HG03521 (cell line): Measurements from ENCODE around the gene USP25.

ENCODE experiments used
- ATAC-seq: cut with Tn5 transposase; IDR thresholded peaks from one replicate; pipeline ENCODE4 v1.9.1; 2021; ENCODE audit warnings: mild to moderate bottlenecking, moderate library complexity; ENCODE audit not compliant: unreplicated experiment

Gene USP25

DNA sequence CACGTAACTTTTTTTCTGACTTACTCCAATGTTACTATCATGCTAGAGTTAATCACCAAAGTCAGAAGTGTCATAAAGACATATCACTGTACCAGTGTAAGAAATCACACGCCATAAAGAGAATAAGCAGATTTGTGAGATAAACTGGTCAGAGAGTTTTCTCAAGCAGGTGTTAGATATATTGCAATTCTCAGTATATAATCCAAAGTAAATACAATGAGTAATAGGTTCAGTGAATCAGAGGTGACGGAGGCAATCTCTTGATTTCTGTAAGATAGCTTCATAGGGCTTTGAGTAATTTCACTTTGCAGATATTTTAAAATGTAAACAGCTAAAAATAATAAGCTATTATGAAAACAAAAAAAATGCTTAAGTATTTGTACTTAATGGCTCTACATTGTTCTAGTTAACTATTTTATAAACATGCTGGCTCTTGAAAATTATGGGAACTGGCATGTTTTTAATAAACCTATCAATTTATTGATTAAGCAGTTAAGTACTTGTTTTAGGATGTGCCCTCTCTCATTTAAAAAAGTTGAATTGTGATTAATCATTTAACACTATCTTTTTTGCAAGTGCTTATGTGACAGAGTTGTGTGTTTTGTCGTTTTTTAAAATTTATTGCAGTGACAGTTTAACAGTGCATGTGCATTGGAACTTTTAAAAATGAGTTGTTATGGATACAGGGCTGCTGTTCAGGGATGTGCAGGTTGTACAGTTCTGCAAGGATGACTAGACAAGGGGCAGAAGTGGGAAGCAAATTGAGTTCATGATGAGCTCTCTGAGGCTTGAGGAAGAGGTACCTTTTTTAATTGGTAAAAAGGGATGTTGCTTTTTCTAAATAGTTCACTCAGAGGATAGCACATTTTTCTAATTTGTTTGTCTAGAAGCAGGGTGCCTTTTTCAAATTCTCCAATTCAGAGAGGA is 119.1 kb downstream of the USP25 start:
- ATAC-seq = no peak

DNA sequence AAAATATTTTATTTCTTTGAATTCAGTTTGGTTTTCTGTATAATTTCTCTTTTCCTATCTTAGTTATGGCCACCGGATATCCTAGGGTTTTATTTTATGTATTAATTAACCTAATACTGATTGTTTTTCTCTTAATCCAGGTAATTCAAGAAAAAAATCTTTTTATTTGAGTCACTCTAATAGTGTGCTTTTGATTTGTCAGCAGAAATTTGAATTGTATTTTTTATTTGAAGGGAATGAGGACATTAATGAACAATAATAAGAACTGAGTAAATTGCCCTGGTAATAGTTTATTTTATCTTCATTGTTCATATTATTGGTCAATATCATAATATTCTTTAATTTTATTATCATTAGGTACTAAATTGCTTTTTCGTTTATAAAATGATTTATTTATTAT is 120.1 kb downstream of the USP25 start:
- ATAC-seq = no peak

DNA sequence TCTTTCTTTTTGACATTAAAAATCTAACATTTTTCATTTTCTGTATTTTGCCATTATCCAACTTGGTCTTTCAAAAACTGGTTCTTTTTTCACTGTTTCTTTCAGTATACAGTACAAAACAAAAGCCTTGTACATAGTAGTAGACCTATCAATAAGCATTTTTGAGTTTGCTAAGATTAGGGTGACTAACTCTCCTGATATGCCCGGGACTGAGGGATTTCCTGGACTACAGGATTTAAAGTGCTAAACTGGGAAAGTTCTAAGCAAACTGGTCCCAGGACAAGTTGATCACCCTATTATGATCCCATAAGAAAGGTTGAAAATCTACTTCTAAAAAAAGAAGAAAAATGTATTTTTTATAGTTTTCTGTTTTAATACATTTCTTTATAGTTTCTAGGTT is 120.9 kb downstream of the USP25 start:
- no peak for ATAC-seq

DNA sequence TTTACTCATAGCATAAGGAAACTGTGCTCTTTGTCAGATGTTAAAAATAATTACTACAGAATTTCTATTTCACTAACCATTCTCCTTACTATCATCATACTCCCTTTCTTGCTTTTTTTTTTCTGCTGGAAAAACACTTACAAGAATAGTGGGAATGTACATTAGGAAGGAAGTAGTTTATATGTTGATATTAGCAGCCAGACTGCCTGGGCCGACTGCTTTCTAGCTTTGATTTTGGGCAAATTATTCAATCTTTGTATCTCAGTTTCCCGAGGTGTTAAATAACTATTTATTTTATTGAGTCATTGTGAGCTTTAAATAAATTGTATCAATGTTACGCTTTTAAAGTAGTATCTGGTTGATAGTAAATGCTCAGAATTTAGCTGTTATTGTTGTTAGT is 122.4 kb downstream of the USP25 start:
- no peak for ATAC-seq

DNA sequence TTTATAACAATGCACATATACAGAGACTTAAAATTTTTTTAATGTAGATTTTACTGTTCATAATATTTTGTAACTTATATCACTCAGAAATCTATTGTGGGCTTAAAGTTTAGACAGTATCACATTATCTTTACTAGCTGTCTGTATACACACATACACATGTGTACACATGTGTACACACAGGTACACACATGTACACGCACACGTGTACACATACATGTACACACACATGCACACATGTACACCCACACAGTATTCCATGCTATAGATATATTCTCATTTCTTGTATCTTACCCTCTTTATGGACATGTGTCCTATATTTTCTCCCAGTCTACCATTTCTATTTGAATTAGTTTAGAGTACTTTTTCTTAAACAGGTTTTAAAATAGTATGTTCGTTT is 123.3 kb downstream of the USP25 start:
- ATAC-seq = no peak

DNA sequence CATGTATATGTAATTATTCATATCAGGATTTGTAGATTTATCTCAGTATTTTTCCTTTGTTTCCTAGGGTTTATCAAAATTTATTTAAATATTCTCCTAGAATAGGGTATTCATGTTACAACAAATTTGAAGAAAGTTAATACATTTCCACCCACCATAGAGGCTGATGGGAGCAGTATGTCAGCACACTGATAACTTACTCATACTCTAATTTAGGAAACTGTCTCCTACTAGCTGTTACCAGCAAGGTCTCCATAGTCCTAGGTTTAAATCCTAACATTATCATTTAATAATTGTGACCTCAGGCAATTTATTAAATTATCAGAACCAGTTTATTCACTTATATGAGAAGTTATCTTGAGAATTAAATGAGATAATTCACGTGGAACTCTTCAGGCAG is 127.0 kb downstream of the USP25 start:
- no peak for ATAC-seq

DNA sequence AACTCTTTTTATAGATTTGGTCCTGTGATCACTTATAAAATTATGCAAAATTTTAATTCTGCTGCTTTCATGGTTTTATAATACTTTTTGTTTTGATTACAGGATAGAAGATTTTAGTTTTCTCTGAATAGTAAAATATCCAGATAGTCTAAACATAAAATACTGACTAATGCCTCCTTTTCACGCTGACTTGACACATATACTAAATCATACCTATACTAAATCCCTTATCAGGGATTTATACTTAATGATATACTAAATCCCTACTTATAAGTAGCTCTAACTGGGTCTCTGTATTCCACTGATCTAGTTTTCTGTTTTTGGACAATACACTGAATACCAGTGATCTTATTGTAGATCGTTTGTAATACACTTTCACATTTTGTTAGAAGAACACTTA is 128.0 kb downstream of the USP25 start:
- no peak for ATAC-seq

DNA sequence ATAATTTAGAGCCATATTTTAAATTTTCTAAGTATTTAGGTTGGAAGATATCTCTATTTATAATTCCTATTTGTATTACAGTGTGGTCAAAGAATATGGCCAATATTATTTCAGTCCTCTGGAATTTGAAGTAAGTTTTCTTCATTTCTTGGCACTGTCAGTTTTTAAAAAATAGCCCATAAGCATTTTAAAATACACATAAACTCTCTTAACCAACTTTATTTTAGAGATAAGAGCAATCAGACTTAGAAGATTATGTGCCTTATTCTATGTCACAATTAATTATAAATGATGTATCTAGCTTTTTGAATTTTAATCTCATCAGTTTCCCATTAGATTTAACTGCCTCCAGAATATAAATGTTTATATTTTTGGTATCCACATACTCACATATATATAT is 130.8 kb downstream of the USP25 start:
- no peak for ATAC-seq

DNA sequence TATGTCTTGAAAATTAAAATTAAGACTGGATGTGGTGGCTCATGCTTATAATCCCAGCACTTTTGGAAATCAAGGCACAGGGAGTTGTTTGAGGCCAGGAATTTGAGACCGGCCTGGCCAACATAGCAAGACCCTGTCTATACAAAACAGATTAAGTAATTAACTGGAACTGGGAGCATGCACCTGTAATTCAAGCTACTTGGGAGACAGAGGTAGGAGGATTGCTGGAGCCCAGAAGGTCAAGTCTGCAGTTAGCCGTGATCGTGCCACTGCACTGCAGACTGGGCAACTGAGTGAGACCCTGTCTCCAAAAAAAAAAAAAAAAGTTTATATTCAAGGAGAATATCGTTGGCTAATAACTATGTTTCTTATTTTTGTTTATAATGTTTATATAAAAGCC is 139.2 kb downstream of the USP25 start:
- no peak for ATAC-seq

DNA sequence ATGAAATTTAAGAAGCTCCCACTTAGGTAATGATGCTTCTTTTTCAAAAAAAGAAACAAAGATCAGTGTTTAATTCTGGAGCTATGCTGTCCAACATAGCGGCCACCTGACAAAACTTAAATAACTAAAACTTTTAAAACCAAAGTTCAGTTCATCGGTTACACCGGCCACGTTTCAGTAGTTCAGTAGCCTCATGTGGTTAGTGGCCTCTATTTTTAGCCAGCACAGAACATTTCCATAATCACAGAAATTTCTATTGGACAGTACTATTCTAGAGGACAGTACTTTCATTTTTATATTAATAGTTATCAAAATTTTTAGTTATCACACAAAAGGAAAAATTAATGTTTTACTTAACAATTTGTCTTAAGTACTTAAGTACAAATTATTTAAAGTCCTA is 141.0 kb downstream of the USP25 start:
- ATAC-seq = no peak

DNA sequence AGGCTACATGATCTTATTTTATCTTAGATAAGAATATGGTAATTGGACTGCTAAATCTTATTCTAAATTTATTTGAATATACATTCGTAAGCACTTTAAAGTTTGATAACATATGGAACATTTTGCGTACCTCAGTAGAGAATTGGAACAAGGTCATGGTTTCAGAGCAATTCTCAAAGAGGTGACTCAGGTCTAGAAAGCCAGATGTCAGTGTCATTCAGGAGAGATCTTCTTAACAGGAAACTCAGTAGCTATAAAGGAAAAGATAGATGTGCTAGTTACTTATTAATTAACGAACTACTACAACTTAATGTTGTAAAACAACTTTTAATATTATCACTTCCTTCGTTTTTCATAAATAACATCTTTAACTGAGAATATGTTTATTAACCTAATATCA is 142.5 kb downstream of the USP25 start:
- ATAC-seq = no peak

DNA sequence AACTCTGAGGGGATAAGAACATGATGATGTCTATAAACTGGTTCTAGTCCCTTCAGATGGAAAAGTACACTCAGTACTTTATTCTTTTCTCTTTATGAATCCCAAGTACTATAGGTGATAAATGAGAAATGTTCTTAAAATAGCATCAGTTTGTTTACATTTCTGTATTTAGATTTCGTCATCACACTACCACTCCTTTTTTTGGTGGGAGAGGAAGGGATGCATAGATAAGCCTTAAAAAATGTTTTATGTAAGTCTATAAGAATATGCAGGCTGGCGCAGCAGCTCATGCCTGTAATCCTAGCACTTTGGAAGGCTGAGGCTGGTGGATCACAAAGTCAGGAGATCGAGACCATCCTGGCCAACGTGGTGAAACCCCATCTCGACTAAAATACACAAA is 144.8 kb downstream of the USP25 start:
- ATAC-seq = no peak

DNA sequence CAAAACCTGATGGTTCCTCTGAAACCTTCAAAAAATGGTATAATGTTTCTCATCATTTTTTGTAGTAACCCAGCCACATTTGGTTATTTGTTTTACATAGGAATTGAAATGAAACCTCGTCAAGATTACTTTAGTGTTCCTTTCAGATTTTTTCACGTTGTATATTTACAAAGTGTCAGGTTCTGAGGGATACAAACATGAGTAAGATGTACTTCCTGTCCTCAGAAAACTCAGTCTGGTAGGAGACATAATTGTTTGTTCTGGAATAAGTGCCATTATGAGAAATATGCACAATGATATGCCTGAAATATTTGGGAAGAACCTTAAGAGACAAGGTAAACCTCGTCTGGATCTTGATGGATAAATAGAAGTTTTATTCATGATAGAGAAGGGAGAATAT is 145.5 kb downstream of the USP25 start:
- ATAC-seq = no peak

DNA sequence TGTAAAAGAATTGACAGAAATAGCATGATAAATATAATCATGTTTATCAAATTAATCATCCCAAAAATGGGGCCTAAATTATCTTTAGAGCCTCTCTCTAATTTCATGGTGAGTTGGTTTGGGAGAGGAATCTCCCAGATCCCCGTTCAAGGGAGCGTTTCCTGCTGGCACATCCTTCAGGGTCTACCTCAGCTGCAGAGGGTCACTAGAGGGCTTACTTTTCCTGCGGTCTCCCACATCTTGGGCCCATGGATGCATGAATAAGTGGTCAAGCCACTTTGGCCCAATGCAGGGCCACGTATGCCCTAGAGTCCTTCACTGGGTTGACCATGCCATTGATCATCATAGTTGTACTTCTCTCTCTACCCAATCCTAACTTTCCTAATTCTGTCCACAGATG is 164.1 kb downstream of the USP25 start:
- no peak for ATAC-seq

DNA sequence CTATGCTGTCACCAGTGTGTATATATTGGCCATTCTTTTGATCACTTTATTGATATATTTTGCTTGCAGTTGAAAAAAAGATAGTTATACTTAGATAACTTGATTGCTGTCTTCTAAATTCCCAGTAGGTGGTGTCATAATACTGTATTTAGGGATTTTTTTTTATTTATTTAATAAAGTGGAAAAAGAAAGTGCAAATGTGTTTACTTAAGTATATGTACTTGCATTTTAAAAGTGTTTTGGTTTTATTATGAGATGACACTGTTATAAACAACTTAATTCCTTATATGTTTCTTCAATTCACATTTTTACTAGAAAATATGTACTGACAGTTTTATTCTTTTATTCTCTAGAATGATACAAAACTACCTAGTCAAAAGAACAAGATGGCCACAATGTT is 164.8 kb downstream of the USP25 start:
- ATAC-seq = no peak

DNA sequence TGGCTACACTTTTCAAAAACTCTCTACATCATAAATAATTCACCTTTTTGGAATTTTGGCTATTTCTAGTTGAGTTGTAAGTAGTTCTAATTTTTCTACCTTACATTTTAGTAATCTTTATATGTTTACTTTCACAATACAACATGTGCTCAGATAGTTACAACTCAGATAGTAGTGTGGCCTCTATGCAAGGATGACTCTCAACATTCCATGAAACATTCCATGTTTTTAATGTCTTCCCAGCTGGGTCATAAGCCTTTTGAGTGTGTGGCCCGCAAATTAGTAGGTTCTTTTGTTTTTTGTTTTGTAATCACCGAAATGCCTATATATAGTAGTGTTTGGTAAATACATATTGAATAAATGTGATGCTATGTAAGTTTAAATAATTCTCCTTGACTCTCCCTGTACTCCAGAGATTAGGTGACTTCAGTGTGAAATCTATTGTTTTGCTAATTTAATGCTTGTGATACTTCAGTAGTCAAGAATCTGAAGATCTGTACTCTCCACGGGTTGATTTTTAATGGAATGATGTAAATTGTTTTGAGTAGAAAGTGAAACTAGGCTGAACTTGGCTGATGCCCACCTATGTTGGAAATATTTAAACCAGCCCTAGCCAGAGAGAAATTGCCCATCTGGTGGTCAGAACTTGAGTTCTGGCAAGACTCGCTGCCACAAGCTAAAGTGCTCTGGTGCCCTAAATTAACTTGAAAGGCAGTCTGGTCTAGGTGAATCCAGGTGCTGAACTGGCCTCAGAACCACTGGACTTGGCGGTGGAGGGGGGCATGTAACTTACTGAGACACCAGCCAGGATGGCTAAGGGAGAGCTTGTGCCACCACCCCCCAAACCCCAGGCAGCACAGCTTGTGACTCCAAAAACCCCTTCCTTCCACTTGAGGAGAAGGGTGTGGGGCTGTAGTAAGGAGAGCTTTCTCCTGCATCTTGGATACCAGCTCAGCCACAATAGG is 165.6 kb downstream of the USP25 start:
- ATAC-seq = no peak

DNA sequence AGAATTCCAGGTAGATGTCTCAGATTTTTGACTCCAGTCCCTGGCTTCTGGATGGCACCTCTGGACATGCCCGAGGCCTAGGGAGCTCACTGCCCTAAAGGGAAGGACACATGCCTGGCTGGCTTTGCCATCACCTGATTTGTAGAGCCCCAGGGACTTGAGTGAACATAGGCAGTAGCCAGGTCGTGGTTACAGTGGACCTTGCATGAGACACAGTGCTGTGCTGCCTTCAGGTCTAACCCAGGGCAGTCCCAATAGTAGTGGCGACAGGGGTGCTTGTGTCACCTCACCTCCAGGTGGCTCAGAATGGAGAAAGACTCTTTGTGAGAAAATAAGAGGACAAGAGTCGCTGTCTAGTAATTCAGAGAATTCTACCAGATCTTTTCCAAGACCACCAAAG is 166.7 kb downstream of the USP25 start:
- ATAC-seq = no peak

DNA sequence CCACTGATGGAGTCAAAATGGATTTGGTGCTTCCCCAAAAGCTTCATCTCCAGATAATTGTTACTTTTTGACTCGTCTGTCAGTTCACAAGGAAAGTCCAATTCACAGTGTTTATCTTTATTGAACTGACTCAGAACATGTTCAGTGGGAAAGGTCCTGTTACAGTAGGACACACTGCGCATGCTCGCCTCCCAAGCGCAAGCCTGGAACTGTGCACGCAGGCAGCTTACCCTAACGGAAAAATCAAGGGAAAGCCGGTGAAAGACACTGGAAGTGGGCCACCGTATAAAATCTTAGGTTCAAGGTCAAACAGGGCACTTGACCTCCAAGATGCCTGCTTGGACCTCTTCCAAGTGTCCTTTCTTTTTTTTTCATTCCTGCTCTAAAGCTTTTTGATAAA is 174.6 kb downstream of the USP25 start:
- ATAC-seq = no peak

DNA sequence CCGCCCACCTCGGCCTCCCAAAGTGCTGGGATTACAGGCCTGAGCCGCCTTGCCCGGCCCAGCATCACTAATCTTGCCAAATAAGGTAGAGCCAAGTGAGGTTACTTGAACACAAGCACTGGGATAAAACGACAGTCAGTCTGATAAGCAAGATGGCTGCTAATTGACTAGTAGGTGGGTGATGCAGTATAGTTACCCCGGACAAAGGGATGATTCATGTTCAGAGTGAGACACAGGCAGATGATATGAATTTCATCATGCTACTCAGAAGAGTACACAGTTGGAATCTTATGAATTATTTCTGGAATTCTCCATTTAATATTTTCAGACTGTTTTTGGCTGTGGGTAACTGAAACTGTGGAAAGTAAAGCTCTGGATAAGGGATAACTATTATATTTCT is 178.4 kb downstream of the USP25 start:
- ATAC-seq = no peak

DNA sequence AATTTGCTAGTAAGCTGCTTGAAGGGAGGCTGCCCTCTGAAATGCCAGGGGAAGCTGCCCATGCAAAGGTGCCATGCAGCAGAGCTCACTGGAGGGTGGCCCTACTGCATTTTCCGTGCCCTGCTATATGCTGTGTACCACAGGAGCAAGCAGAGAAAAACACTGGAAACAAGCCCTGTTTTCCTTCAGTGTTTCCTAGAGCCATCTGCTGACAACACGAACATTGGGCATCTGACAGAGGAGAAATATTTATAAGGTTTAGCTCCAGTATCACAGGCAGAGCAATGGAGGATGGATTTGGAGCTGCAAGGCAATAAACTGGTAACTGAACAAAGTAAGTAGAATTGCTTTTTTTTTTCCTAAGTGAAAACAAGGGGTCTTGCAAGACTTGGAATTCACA is 198.4 kb downstream of the USP25 start:
- no peak for ATAC-seq

DNA sequence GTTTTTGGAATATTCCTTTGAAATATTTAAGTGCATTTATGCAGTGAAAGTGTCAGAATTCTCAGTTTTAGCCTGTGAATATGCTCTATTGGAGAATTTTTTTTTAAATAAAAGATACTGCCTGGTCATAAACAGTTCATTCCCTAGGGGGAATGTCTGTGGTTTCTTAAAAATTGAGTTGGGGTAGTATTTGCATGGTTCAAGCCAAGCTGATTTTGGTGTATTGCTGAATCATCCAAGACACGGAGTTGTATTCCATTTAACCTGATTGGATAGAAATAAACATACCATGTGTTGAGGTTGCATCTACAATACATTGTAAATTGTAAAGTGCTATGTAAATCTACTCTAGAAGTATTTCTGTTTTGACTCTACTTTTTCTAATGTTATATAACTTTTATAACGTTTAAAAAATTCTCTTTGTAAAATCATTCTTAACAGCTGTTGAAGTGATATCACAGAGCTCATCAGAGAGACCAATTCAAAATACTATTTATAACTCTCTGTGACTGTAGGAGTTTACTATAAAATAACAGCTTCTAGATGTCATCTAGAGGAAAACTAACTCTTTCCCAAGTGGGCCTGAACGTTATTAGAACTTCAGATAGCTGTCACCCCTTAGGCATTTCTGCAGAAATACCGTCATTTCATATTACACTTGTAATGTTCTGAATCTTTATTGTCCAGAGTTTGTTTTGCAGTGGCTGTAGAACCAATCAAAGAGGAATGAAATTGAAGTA is 199.1 kb downstream of the USP25 start:
- no peak for ATAC-seq
